HepG2 (cell line): ENCODE measurements around the gene WDR91. TPM values are rescaled to one million over a fixed set of nuclear protein-coding genes. Genes with fewer than 3 reads are reported as not detected.

Experiments
- ATAC-seq: fragments of 200-7000 bp; cut with Tn5 transposase; 3 replicates; pipeline ENCODE4 v1.9.1; 2020; ENCODE audit warnings: mild to moderate bottlenecking, moderate library complexity
- BruUV-seq: library from RNA; stranded (reverse); fragments of 400-500 nt; replicated peaks from 2 replicates; lab custom pipeline; 2021; lab: Mats Ljungman, UMichigan
- CTCF ChIA-PET: fragments of 300-600 bp; formaldehyde crosslinking; extraction: SDS; loops from one replicate; lab custom pipeline; 2021; ENCODE audit warnings: low total read pairs, inconsistent platforms, low intra/inter-chr PET ratio; lab: Yijun Ruan, JAX
- POLR2A ChIA-PET: fragments of 350-600 bp; sonication (Branson Sonifier 250); formaldehyde crosslinking; loops from one replicate; lab custom pipeline; 2020; ENCODE audit warnings: antibody characterized with exemption, inconsistent platforms; lab: Yijun Ruan, JAX
- DNase-seq: peaks from one replicate; pipeline ENCODE4 v3.0.0-alpha.2; 2015; ENCODE audit warnings: low spot score
- FAIRE-seq: peaks from 3 replicates; lab custom pipeline; 2011; peaks lifted over from hg19 to GRCh38; lab: Jason Lieb, UNC
- H2AFZ ChIP-seq: one replicate; pipeline ENCODE4 v1.6.1; 2011; ENCODE audit warnings: low read length, inconsistent platforms
- H3K27ac ChIP-seq: fragments of 300-600 bp; 3 replicates; pipeline ENCODE4 v1.8.0; 2011; ENCODE audit warnings: mixed run types, mild to moderate bottlenecking, mixed read lengths, low read length, inconsistent platforms; ENCODE audit not compliant: insufficient read depth; ENCODE audit errors: extremely low read length
- H3K27me3 ChIP-seq, 2 experiments: fragments of 200-600 bp in 1 of 2; 2 replicates in 1 of 2; 3 replicates in 1 of 2; pipeline versions ENCODE4 v1.6.0 to v1.8.0; 2011; ENCODE audit warnings: low read length in 2 of 2, mild to moderate bottlenecking in 2 of 2, moderate library complexity in 2 of 2, inconsistent platforms in 1 of 2; ENCODE audit not compliant: insufficient read depth in 2 of 2, control insufficient read depth in 1 of 2
- H3K36me3 ChIP-seq, 2 experiments: fragments of 200-600 bp in 1 of 2; replicated peaks in 1 of 2; 2 replicates in 1 of 2; 3 replicates in 1 of 2; pipeline versions ENCODE4 v1.5.1 to v1.8.0; 2011; ENCODE audit warnings: low read length in 2 of 2, inconsistent platforms in 1 of 2; ENCODE audit not compliant: insufficient read depth in 2 of 2, control insufficient read depth in 1 of 2
- H3K4me1 ChIP-seq: 2 replicates; pipeline ENCODE4 v1.5.1; 2012; ENCODE audit warnings: low read length, inconsistent platforms; ENCODE audit not compliant: insufficient read depth
- H3K4me2 ChIP-seq: 2 replicates; pipeline ENCODE4 v1.6.0; 2011; ENCODE audit warnings: low read depth, low read length, inconsistent platforms
- H3K4me3 ChIP-seq, 3 experiments: fragments of 200-600 bp in 1 of 3; sonication (generic), shearing (Covaris generic) in 1 of 3; replicated peaks in 1 of 3; 2 replicates each; pipeline ENCODE4 v1.5.1; 2011 to 2016; ENCODE audit warnings: low read length in 3 of 3, inconsistent platforms in 2 of 3, low read depth in 2 of 3, mild to moderate bottlenecking in 2 of 3, control low read depth in 1 of 3, mixed read lengths in 1 of 3; ENCODE audit not compliant: insufficient read depth in 1 of 3
- H3K79me2 ChIP-seq: one replicate; pipeline ENCODE4 v1.6.1; 2011; ENCODE audit warnings: low read length, inconsistent platforms; ENCODE audit not compliant: insufficient read depth
- H3K9ac ChIP-seq: 2 replicates; pipeline ENCODE4 v1.6.0; 2011; ENCODE audit warnings: mild to moderate bottlenecking, low read depth, low read length, inconsistent platforms; ENCODE audit not compliant: insufficient read depth
- H3K9me3 ChIP-seq: 2 replicates; pipeline ENCODE4 v1.5.1; 2012; ENCODE audit warnings: mild to moderate bottlenecking, low read length
- H4K20me1 ChIP-seq: 2 replicates; pipeline ENCODE4 v1.6.0; 2011; ENCODE audit warnings: inconsistent platforms, mild to moderate bottlenecking, low read length, moderate library complexity; ENCODE audit not compliant: insufficient read depth
- PHF8 ChIP-seq: sonication (generic); formaldehyde crosslinking; IDR thresholded peaks from 2 replicates; pipeline ENCODE4 v1.5.0; 2020; ENCODE audit warnings: missing genetic modification reagents
- POLR2A ChIP-seq, 2 experiments: IDR thresholded peaks; 2 replicates each; pipeline ENCODE4 v1.6.1; 2011; ENCODE audit warnings: low read depth in 2 of 2, low read length in 2 of 2, mild to moderate bottlenecking in 1 of 2, moderate library complexity in 1 of 2; ENCODE audit not compliant: insufficient read depth in 1 of 2
- RBFOX2 ChIP-seq: fragments of 200-400 bp; formaldehyde crosslinking; IDR thresholded peaks from 2 replicates; pipeline ENCODE4 v1.6.1; 2017; ENCODE audit warnings: low read depth, mild to moderate bottlenecking, low read length
- RBM22 ChIP-seq: fragments of 200-400 bp; formaldehyde crosslinking; optimal IDR thresholded peaks from 2 replicates; pipeline ENCODE3; 2017; ENCODE audit warnings: mild to moderate bottlenecking, low read length, moderate library complexity
- RFX5 ChIP-seq: IDR thresholded peaks from 2 replicates; pipeline ENCODE4 v1.6.1; 2011; ENCODE audit warnings: low read depth, low read length, improper control_type of control experiment
- SUZ12 ChIP-seq: fragments of 150-350 bp; IDR thresholded peaks from 2 replicates; pipeline ENCODE4 v1.6.1; 2014; ENCODE audit warnings: low read depth, low read length
- ZC3H13 ChIP-seq: sonication (generic); formaldehyde crosslinking; IDR thresholded peaks from 2 replicates; pipeline ENCODE4 v1.8.1; 2023; ENCODE audit warnings: mild to moderate bottlenecking, missing genetic modification reagents, moderate library complexity
- ZNF12 ChIP-seq: sonication (generic); formaldehyde crosslinking; IDR thresholded peaks from 2 replicates; pipeline ENCODE4 v1.5.0; 2020; ENCODE audit warnings: missing genetic modification reagents
- ZNF207 ChIP-seq: fragments of 450-650 bp; IDR thresholded peaks from 2 replicates; pipeline ENCODE4 v1.6.1; 2016; ENCODE audit warnings: antibody characterized with exemption, borderline replicate concordance
- ZNF589 ChIP-seq: sonication (generic); formaldehyde crosslinking; conservative IDR thresholded peaks from 2 replicates; pipeline ENCODE4 v1.8.0; 2022; ENCODE audit warnings: mild to moderate bottlenecking, moderate library complexity, missing genetic modification reagents
- ZNF879 ChIP-seq: sonication (generic); formaldehyde crosslinking; IDR thresholded peaks from 2 replicates; pipeline ENCODE4 v1.8.1; 2023; ENCODE audit warnings: missing genetic modification reagents
- WGBS: methylation state at CpG from one replicate; pipeline ENCODE4 v1.1.6; 2017; ENCODE audit warnings: low lambda C conversion rate; 5-methylcytosine and 5-hydroxymethylcytosine counted together
- in situ Hi-C: cut with HindIII; loops from 2 replicates; pipeline ENCODE4 v1.10.0; 2017; ENCODE audit warnings: low pct_unique_long_range_greater_than_20kb; ENCODE audit not compliant: extremely low pct_ligation_motif_present
- intact Hi-C: fragments of 100-400 bp; cut with micrococcal nuclease; formaldehyde crosslinking; loops from one replicate; pipeline ENCODE4 v1.10.0; 2022; ENCODE audit not compliant: unreplicated experiment
- polyA plus RNA-seq, 8 experiments: library from polyadenylated mRNA; depleted of rRNA in 3 of 8; stranded (reverse) in 7 of 8; unstranded in 1 of 8; fragments of >200 nt; fragmentation: Illumina TruSeq in 4 of 8; extraction: Trizol in 4 of 8; gene quantifications; 2 replicates each; pipeline versions ENCODE4 v1.2.1 to v1.2.3, GENCODE V29; 2011 to 2016; ENCODE audit warnings: low read depth in 4 of 8, missing spikeins in 1 of 8, mixed read lengths in 1 of 8; ENCODE audit not compliant: insufficient read depth in 1 of 8
- total RNA-seq, 5 experiments: library from RNA; depleted of rRNA; stranded (reverse); fragments of >200 nt; fragmentation: Illumina TruSeq; extraction: Trizol; gene quantifications; 2 replicates each; pipeline ENCODE4 v1.2.3, GENCODE V29; 2016; ENCODE audit warnings: low read depth in 1 of 5
- TF ChIP-seq, protein P1 (sequence below): sonication (generic); formaldehyde crosslinking; IDR thresholded peaks from 2 replicates; pipeline ENCODE4 v1.5.0; 2020; ENCODE audit warnings: mild to moderate bottlenecking, missing genetic modification reagents
- TF ChIP-seq, protein P2 (sequence below): fragments of 450-650 bp; IDR thresholded peaks from 2 replicates; pipeline ENCODE4 v1.6.1; 2016
- TF ChIP-seq, protein P3 (sequence below): sonication (generic); formaldehyde crosslinking; IDR thresholded peaks from 2 replicates; pipeline ENCODE4 v1.8.0; 2022; ENCODE audit warnings: mild to moderate bottlenecking, missing genetic modification reagents, moderate library complexity
- TF ChIP-seq, protein P4 (sequence below): sonication (generic); formaldehyde crosslinking; IDR thresholded peaks from 2 replicates; pipeline ENCODE4 v1.5.1; 2020; ENCODE audit warnings: mild to moderate bottlenecking, missing genetic modification reagents, moderate library complexity

The WDR91 gene
- total and polyA plus RNA-seq, 2 of the 13 experiments (the other 11 are each of a cell fraction or from before 2014, with no cell fraction given), result 11.6 to 12.1 TPM

DNA sequence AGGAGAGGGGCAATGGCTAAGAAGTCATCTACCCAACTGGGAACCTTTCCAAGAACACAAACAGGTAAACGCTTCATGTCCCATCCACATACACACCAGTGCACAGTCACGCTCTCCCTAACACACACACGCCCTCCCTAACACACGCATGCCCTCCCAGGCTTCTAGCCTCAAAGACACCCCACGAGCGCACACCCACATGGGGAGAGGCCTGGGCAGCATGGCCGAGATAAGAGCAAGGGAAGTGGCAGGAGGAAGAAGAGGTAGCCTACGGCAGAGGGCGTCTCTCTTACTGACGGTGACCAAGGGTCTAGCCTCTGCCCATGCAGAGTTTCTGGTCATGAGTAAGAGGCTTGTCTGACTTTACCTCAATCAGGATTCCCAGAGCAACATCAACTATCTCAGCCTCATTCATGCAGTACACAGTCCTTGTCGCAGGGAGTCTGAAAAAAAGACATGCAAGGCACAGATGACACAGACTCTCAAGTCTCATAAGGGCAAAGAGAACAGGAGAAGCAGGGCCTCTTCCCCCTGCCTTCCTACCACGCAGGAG lies 43.9 kb downstream of the WDR91 start:
- POLR2A ChIA-PET, result interaction anchor here (4.4 kb wide), 1 partner anchor 171 kb away, joined by 30 read pairs; no protein-coding TSS in a partner anchor
- Histone ChIP-seq H3K27ac (no peak overlapping the region), H3K79me2 (peaks cover 34% of the 10 kb centered on the region), H3K27me3 (no peaks in the 10 kb centered on the region; a peak in 1 of 5 replicates), H3K9ac (no peak overlapping the region), H4K20me1 (peaks cover 15% of the 10 kb centered on the region; the same call in 1 of the 2 replicates), H3K4me3 (no peak overlapping the region), H3K9me3 (peaks cover 1% of the 10 kb centered on the region), H2AFZ (no peak overlapping the region), H3K36me3 (peaks cover 4 to 45% of the 10 kb centered on the region in 2 experiments; a peak in 4 of 5 replicates), H3K4me2 (peak overlapping the region; percentile 34), H3K4me1 (peaks cover 35% of the 10 kb centered on the region)
- ATAC-seq (no peak), FAIRE-seq (no peak), DNase-seq (no peak)
- no TSS peak for BruUV-seq
- in situ Hi-C loops, result loop anchor here (5.0 kb wide), 1 partner anchor 175 kb away; no protein-coding TSS in a partner anchor
- WGBS, result 93% methylated on average over 12 of the region's 12 CpGs
- intact Hi-C loops, result no loop called here
- CTCF ChIA-PET, result no interaction called here
- TF ChIP-seq SUZ12 (no peak), RBM22 (peak; percentile 15), ZNF12 (CRISPR knock-in tag) (no peak), POLR2A (IDR thresholded peaks at IDR 0.05; ENCODE audit: insufficient read depth in 1 of 2, low read depth in 2 of 2, low read length in 2 of 2) (peak in 1 of 2 experiments; percentile 19; a peak in 1 of 4 replicates), RBFOX2 (0 out of 2 replicates have a peak, but pooled peaks have one; percentile 28), RFX5 (no peak), ZNF207 (no peak), PHF8 (CRISPR knock-in tag) (peak; percentile 33; the same call in 1 of the 2 replicates), ZNF589 (0 out of 2 replicates have a peak, but pooled peaks have one; percentile 7), ZNF879 (CRISPR knock-in tag) (no peak), ZC3H13 (CRISPR knock-in tag) (peak; percentile 47)
- TF ChIP-seq, protein P1, sequence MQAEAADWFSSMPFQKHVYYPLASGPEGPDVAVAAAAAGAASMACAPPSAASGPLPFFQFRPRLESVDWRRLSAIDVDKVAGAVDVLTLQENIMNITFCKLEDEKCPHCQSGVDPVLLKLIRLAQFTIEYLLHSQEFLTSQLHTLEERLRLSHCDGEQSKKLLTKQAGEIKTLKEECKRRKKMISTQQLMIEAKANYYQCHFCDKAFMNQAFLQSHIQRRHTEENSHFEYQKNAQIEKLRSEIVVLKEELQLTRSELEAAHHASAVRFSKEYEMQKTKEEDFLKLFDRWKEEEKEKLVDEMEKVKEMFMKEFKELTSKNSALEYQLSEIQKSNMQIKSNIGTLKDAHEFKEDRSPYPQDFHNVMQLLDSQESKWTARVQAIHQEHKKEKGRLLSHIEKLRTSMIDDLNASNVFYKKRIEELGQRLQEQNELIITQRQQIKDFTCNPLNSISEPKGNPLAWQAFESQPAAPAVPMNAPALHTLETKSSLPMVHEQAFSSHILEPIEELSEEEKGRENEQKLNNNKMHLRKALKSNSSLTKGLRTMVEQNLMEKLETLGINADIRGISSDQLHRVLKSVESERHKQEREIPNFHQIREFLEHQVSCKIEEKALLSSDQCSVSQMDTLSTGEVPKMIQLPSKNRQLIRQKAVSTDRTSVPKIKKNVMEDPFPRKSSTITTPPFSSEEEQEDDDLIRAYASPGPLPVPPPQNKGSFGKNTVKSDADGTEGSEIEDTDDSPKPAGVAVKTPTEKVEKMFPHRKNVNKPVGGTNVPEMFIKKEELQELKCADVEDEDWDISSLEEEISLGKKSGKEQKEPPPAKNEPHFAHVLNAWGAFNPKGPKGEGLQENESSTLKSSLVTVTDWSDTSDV (CRISPR knock-in tag), result no peak
- TF ChIP-seq, protein P2, sequence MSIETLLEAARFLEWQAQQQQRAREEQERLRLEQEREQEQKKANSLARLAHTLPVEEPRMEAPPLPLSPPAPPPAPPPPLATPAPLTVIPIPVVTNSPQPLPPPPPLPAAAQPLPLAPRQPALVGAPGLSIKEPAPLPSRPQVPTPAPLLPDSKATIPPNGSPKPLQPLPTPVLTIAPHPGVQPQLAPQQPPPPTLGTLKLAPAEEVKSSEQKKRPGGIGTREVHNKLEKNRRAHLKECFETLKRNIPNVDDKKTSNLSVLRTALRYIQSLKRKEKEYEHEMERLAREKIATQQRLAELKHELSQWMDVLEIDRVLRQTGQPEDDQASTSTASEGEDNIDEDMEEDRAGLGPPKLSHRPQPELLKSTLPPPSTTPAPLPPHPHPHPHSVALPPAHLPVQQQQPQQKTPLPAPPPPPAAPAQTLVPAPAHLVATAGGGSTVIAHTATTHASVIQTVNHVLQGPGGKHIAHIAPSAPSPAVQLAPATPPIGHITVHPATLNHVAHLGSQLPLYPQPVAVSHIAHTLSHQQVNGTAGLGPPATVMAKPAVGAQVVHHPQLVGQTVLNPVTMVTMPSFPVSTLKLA, result peak; percentile 62
- TF ChIP-seq, protein P3, sequence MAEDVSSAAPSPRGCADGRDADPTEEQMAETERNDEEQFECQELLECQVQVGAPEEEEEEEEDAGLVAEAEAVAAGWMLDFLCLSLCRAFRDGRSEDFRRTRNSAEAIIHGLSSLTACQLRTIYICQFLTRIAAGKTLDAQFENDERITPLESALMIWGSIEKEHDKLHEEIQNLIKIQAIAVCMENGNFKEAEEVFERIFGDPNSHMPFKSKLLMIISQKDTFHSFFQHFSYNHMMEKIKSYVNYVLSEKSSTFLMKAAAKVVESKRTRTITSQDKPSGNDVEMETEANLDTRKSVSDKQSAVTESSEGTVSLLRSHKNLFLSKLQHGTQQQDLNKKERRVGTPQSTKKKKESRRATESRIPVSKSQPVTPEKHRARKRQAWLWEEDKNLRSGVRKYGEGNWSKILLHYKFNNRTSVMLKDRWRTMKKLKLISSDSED, result no peak
- TF ChIP-seq, protein P4, sequence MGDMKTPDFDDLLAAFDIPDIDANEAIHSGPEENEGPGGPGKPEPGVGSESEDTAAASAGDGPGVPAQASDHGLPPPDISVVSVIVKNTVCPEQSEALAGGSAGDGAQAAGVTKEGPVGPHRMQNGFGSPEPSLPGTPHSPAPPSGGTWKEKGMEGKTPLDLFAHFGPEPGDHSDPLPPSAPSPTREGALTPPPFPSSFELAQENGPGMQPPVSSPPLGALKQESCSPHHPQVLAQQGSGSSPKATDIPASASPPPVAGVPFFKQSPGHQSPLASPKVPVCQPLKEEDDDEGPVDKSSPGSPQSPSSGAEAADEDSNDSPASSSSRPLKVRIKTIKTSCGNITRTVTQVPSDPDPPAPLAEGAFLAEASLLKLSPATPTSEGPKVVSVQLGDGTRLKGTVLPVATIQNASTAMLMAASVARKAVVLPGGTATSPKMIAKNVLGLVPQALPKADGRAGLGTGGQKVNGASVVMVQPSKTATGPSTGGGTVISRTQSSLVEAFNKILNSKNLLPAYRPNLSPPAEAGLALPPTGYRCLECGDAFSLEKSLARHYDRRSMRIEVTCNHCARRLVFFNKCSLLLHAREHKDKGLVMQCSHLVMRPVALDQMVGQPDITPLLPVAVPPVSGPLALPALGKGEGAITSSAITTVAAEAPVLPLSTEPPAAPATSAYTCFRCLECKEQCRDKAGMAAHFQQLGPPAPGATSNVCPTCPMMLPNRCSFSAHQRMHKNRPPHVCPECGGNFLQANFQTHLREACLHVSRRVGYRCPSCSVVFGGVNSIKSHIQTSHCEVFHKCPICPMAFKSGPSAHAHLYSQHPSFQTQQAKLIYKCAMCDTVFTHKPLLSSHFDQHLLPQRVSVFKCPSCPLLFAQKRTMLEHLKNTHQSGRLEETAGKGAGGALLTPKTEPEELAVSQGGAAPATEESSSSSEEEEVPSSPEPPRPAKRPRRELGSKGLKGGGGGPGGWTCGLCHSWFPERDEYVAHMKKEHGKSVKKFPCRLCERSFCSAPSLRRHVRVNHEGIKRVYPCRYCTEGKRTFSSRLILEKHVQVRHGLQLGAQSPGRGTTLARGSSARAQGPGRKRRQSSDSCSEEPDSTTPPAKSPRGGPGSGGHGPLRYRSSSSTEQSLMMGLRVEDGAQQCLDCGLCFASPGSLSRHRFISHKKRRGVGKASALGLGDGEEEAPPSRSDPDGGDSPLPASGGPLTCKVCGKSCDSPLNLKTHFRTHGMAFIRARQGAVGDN (CRISPR knock-in tag), result 0 out of 2 replicates have a peak, but pooled peaks have one; percentile 7
